ENCODE results near the gene FOXN1.

DNA sequence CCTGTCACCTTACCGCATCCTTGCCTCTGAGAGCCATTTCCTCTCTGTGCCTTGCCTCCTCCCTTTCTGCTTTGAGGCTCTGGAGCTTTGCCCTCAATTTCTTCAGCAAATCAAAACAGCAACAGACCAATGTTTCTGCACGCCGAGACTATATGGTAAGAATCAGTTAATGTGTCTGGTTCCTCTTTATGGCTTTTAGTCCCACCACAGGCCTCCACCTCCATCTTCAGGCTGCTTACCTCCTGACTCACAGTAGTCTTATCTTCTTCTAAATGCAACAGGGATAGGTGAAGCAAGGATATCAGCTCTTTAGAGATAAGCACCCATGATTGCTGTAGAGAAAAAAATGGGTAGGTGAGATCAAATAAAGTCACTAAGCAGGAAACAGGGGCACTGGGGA is 79.7 kb downstream of the FOXN1 start:
- TF ChIP-seq CTCF (conservative IDR thresholded peaks at IDR 0.05; ENCODE audit: low read length) (no peak), EZH2phosphoT487 (IDR thresholded peaks at IDR 0.05; ENCODE audit: borderline replicate concordance) (no peak)

Data from Loucy (cell line).